ENCODE data around the gene TRAPPC12. TPM values are rescaled to one million over a fixed set of nuclear protein-coding genes. Genes with fewer than 3 reads are reported as not detected.

The TRAPPC12 gene
- total RNA-seq, 4 donors from 2014 or later, result 52.2 to 90.7 (median 77.6) TPM

DNA sequence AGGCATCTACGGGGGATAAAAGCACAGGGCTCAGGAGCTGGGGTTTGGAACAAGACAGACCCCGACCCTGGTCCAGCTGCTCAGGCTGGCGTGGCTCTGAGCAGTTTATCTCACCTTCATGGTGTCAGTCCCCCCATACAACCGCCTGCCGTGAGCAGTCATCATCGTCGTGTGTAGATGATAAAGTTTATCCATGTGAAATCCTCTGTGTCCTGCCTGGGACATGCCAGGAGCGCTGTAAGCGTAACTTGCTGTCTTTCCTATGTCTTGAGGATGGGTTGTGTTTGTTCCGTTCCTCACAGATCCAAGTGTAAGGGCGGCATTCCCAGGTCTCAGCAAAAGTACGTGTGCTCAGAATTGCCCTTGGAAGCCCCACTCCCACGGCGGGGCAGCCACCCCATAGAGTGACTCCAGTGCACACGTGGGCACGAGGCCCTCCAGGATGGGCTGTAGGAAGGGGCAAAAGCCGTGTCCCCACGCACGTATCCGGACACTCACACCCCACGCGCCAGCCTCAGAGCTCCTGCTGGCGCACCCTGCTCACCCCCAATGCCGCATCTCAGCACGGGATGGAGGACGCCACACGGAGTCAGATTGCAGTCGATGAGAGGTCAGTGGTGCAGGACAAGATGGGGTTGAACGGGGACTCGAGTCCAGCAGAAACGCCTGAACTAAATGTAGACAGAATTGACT is 88.9 kb downstream of the TRAPPC12 start:
- Histone ChIP-seq H3K27ac (peak overlapping the region in 3 of 4 donors; percentile 85 to 89 (median 88)), H3K36me3 (peaks cover 0 to 88% of the 10 kb centered on the region in 2 donors), H3K4me3 (no peak overlapping the region), H3K27me3 (no peaks in the 10 kb centered on the region), H3K4me1 (peaks cover 0 to 40% (median 10%) of the 10 kb centered on the region in 3 donors), H3K9me3 (no peaks in the 10 kb centered on the region)
- WGBS, 2 donors (ENCODE audit: low coverage in 1 of 2), result 93 to 96% methylated on average over 4 to 6 of the region's 31 CpGs
- no peak for ATAC-seq
- TF ChIP-seq, protein P1, sequence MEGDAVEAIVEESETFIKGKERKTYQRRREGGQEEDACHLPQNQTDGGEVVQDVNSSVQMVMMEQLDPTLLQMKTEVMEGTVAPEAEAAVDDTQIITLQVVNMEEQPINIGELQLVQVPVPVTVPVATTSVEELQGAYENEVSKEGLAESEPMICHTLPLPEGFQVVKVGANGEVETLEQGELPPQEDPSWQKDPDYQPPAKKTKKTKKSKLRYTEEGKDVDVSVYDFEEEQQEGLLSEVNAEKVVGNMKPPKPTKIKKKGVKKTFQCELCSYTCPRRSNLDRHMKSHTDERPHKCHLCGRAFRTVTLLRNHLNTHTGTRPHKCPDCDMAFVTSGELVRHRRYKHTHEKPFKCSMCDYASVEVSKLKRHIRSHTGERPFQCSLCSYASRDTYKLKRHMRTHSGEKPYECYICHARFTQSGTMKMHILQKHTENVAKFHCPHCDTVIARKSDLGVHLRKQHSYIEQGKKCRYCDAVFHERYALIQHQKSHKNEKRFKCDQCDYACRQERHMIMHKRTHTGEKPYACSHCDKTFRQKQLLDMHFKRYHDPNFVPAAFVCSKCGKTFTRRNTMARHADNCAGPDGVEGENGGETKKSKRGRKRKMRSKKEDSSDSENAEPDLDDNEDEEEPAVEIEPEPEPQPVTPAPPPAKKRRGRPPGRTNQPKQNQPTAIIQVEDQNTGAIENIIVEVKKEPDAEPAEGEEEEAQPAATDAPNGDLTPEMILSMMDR (IDR thresholded peaks at IDR 0.05), result no peak
- TF ChIP-seq EP300 (IDR thresholded peaks at IDR 0.05) (no peak), POLR2AphosphoS5 (IDR thresholded peaks at IDR 0.05) (no peak), POLR2A (IDR thresholded peaks at IDR 0.05) (no peak)

GRCh38 chr2:3469486-3469885 is 90.0 kb downstream of the TRAPPC12 start:
- no peak overlapping the region for H3K4me3 ChIP-seq
- WGBS, 2 donors (ENCODE audit: low coverage in 1 of 2), result 71 to 83% methylated on average over 1 to 4 of the region's 7 CpGs
- peaks cover 0 to 87% of the 10 kb centered on the region in 2 donors for H3K36me3 ChIP-seq
- peaks cover 0 to 40% (median 10%) of the 10 kb centered on the region in 3 donors for H3K4me1 ChIP-seq
- TF ChIP-seq POLR2AphosphoS5 (IDR thresholded peaks at IDR 0.05) (no peak), POLR2A (IDR thresholded peaks at IDR 0.05) (no peak)
- H3K27me3 ChIP-seq, result no peaks in the 10 kb centered on the region
- H3K9me3 ChIP-seq, result no peaks in the 10 kb centered on the region
- no peak for ATAC-seq
- H3K27ac ChIP-seq, result peak overlapping the region; percentile 85 to 89 (median 87)

GRCh38 chr2:3470166-3470651 is 90.7 kb downstream of the TRAPPC12 start:
- H3K9me3 ChIP-seq, result no peaks in the 10 kb centered on the region
- WGBS, 2 donors (ENCODE audit: low coverage in 1 of 2), result 2 to 40% methylated on average over 1 to 3 of the region's 17 CpGs
- peak overlapping the region; percentile 85 to 89 (median 87) for H3K27ac ChIP-seq
- H3K4me1 ChIP-seq, result peaks cover 0 to 40% (median 10%) of the 10 kb centered on the region in 3 donors
- peak overlapping the region in 1 of 2 donors; percentile 6 for H3K4me3 ChIP-seq
- no peaks in the 10 kb centered on the region for H3K27me3 ChIP-seq
- TF ChIP-seq EP300 (IDR thresholded peaks at IDR 0.05) (peak; percentile 87), POLR2A (IDR thresholded peaks at IDR 0.05) (peak in 1 of 2 donors; percentile 21), POLR2AphosphoS5 (IDR thresholded peaks at IDR 0.05) (peak; percentile 94)
- TF ChIP-seq, protein P1 (IDR thresholded peaks at IDR 0.05), result no peak
- peaks cover 0 to 82% of the 10 kb centered on the region in 2 donors for H3K36me3 ChIP-seq
- ATAC-seq, result peak; percentile 93

- Histone ChIP-seq H3K9me3 (no peaks in the 10 kb centered on the region), H3K27me3 (no peaks in the 10 kb centered on the region), H3K27ac (peak overlapping the region; percentile 85 to 89 (median 87)), H3K36me3 (peaks cover 0 to 80% of the 10 kb centered on the region in 2 donors), H3K4me3 (no peak overlapping the region), H3K4me1 (peaks cover 0 to 40% (median 10%) of the 10 kb centered on the region in 3 donors)
- ATAC-seq, result peak; percentile 6
- no peak for TF ChIP-seq EP300 (IDR thresholded peaks at IDR 0.05)
- TF ChIP-seq POLR2AphosphoS5 (IDR thresholded peaks at IDR 0.05), result no peak
- TF ChIP-seq, protein P1 (IDR thresholded peaks at IDR 0.05), result no peak
- no peak for TF ChIP-seq POLR2A (IDR thresholded peaks at IDR 0.05)
- WGBS, 2 donors (ENCODE audit: low coverage in 1 of 2), result 33 to 44% methylated on average over 7 to 10 of the region's 17 CpGs
Measured at GRCh38 chr2:3470856-3471737, 91.6 kb downstream of the TRAPPC12 start.

- TF ChIP-seq, protein P1 (IDR thresholded peaks at IDR 0.05), result no peak
- TF ChIP-seq POLR2A (IDR thresholded peaks at IDR 0.05) (no peak), POLR2AphosphoS5 (IDR thresholded peaks at IDR 0.05) (no peak), EP300 (IDR thresholded peaks at IDR 0.05) (no peak)
- no peaks in the 10 kb centered on the region for H3K27me3 ChIP-seq
- H3K9me3 ChIP-seq, result no peaks in the 10 kb centered on the region
- 80 to 82% methylated on average over 4 to 6 of the region's 10 CpGs for WGBS, 2 donors (ENCODE audit: low coverage in 1 of 2)
- H3K36me3 ChIP-seq, result peaks cover 0 to 77% of the 10 kb centered on the region in 2 donors
- H3K27ac ChIP-seq, result peak overlapping the region in 3 of 4 donors; percentile 85 to 89 (median 88)
- ATAC-seq, result no peak
- H3K4me1 ChIP-seq, result peaks cover 0 to 40% (median 10%) of the 10 kb centered on the region in 3 donors
- H3K4me3 ChIP-seq, result no peak overlapping the region
Measured at GRCh38 chr2:3472296-3472695, 92.8 kb downstream of the TRAPPC12 start.

Measured in gastroesophageal sphincter (tissue), 4 donors.